ENCODE data around the gene TFDP2. TPM values are rescaled to one million over a fixed set of nuclear protein-coding genes. Genes with fewer than 3 reads are reported as not detected.
"Not testable (repeated sequence)": the region's sequence is repeated elsewhere in the genome, so short reads cannot be mapped to it uniquely, and the experiment has no call there.

Gene TFDP2
- total RNA-seq, 1 donor from 2014 or later: 173 TPM

DNA sequence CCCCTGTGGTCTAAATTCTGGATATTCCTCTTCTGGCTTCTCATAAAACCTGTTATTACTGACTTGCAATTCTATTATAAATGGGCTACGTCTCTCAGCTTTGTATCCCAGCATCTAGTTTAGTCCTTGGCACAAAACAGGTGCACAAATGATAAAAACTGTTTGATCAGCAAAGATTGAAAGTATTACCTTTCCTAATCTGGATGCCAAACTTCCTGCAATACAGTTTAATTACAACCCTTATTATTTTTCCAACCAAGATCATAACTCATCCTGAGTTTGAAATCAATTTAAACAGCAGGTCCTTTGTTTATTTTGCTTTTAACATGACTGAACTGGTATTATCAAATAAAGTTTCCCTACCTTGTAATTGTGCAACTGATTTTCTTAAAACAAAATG lies 140.3 kb downstream of the TFDP2 start:
- H3K27ac Mint-ChIP-seq: no peak overlapping the region
- H3K4me1 Mint-ChIP-seq: no peaks in the 10 kb centered on the region
- Histone ChIP-seq H3K27me3 (no peaks in the 10 kb centered on the region), H3K79me2 (ENCODE audit: low read depth) (peaks cover 73% of the 10 kb centered on the region), H3K4me3 (no peak overlapping the region), H3K36me3 (peaks cover 7% of the 10 kb centered on the region), H3K27ac (no peak overlapping the region), H3K9me3 (ENCODE audit: low read depth) (no peaks in the 10 kb centered on the region), H3K4me1 (no peaks in the 10 kb centered on the region), H3F3A (ENCODE audit: low read depth) (peaks cover 8% of the 10 kb centered on the region), H3K9ac (no peak overlapping the region), H3K4me2 (no peak overlapping the region), H2AFZ (replicated peaks) (no peak overlapping the region), H4K20me1 (ENCODE audit: low read depth) (peaks cover 30% of the 10 kb centered on the region)
- no peaks in the 10 kb centered on the region for H3K27me3 Mint-ChIP-seq (ENCODE audit: insufficient read depth, low read depth)
- peaks cover 11% of the 10 kb centered on the region for H3K36me3 Mint-ChIP-seq
- no peak for TF ChIP-seq CTCF (IDR thresholded peaks at IDR 0.05)
- no peak for TF ChIP-seq EZH2phosphoT487 (IDR thresholded peaks at IDR 0.05)
- TF ChIP-seq EZH2 (IDR thresholded peaks at IDR 0.05): no peak
- H3K4me3 Mint-ChIP-seq: no peak overlapping the region
- peaks cover 3% of the 10 kb centered on the region for H3K9me3 Mint-ChIP-seq
- DNase-seq (ENCODE audit: low spot score): no peak

DNA sequence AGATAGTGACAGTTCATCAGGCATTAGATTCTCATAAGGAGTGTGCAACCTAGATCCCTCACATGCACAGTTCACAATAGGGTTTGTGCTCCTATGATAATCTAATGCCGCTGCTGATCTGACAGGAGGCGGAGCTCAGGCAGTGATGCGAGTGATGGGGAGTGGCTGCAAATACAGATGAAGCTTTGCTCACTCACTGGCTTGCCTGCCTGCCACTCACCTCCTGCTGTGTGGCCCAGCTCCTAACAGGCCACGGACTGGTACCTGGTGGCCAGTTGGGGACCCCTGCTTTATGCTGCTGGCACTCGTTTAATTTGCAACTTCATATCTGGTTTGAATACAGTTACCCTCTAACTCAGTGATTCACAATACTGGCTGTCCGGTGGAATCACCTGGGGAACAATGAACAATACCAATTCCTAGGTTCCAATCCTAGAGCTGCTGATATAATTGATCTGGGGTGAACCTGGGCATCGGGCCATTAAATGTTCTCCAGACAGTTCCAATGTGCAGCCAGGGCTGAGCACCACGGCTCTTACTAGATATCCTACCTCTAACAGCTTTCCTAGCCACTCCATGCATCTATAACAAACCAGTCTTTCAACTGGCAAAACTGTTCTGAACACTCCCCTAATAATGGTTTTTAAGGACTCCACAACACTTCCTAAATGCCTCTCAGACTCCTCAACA lies 141.5 kb downstream of the TFDP2 start:
- H3K36me3 Mint-ChIP-seq: peaks cover 12% of the 10 kb centered on the region
- TF ChIP-seq EZH2 (IDR thresholded peaks at IDR 0.05): no peak
- no peak for TF ChIP-seq CTCF (IDR thresholded peaks at IDR 0.05)
- TF ChIP-seq EZH2phosphoT487 (IDR thresholded peaks at IDR 0.05): no peak
- Histone ChIP-seq H3K27ac (no peak overlapping the region), H3K27me3 (no peaks in the 10 kb centered on the region), H3K4me3 (no peak overlapping the region), H2AFZ (replicated peaks) (no peak overlapping the region), H4K20me1 (ENCODE audit: low read depth) (peaks cover 37% of the 10 kb centered on the region), H3K79me2 (ENCODE audit: low read depth) (peaks cover 67% of the 10 kb centered on the region), H3K4me1 (peaks cover 4% of the 10 kb centered on the region), H3F3A (ENCODE audit: low read depth) (peaks cover 15% of the 10 kb centered on the region), H3K4me2 (no peak overlapping the region), H3K36me3 (peaks cover 7% of the 10 kb centered on the region), H3K9ac (no peak overlapping the region), H3K9me3 (ENCODE audit: low read depth) (no peaks in the 10 kb centered on the region)
- no peaks in the 10 kb centered on the region for H3K4me1 Mint-ChIP-seq
- DNase-seq (ENCODE audit: low spot score): no peak
- peaks cover 3% of the 10 kb centered on the region for H3K9me3 Mint-ChIP-seq
- H3K4me3 Mint-ChIP-seq: no peak overlapping the region
- H3K27ac Mint-ChIP-seq: no peak overlapping the region
- H3K27me3 Mint-ChIP-seq (ENCODE audit: insufficient read depth, low read depth): no peaks in the 10 kb centered on the region

- Histone ChIP-seq H3F3A (ENCODE audit: low read depth) (peaks cover 15% of the 10 kb centered on the region), H3K79me2 (ENCODE audit: low read depth) (peaks cover 60% of the 10 kb centered on the region), H4K20me1 (ENCODE audit: low read depth) (peaks cover 37% of the 10 kb centered on the region)
- peaks cover 24% of the 10 kb centered on the region for H3K36me3 Mint-ChIP-seq
- not testable (repeated sequence) for H3K4me2 ChIP-seq; DNase-seq (ENCODE audit: low spot score); H3K9ac ChIP-seq; H3K27me3 Mint-ChIP-seq (ENCODE audit: insufficient read depth, low read depth); H3K27me3 ChIP-seq; H3K4me3 ChIP-seq; H3K9me3 ChIP-seq (ENCODE audit: low read depth); H3K4me1 Mint-ChIP-seq; H3K27ac ChIP-seq; H2AFZ ChIP-seq (replicated peaks); H3K4me3 Mint-ChIP-seq; H3K36me3 ChIP-seq; H3K9me3 Mint-ChIP-seq; H3K27ac Mint-ChIP-seq; H3K4me1 ChIP-seq
Measured at GRCh38 chr3:142004957-142005356, 144.4 kb downstream of the TFDP2 start.

GRCh38 chr3:142004025-142004424 lies 145.3 kb downstream of the TFDP2 start:
- Histone ChIP-seq H3F3A (ENCODE audit: low read depth) (peaks cover 15% of the 10 kb centered on the region), H3K9ac (no peak overlapping the region), H3K4me3 (no peak overlapping the region), H3K4me1 (peaks cover 4% of the 10 kb centered on the region), H4K20me1 (ENCODE audit: low read depth) (peaks cover 40% of the 10 kb centered on the region), H3K27ac (no peak overlapping the region), H2AFZ (replicated peaks) (no peak overlapping the region), H3K9me3 (ENCODE audit: low read depth) (no peaks in the 10 kb centered on the region), H3K79me2 (ENCODE audit: low read depth) (peaks cover 53% of the 10 kb centered on the region), H3K4me2 (no peak overlapping the region), H3K36me3 (peaks cover 7% of the 10 kb centered on the region), H3K27me3 (no peaks in the 10 kb centered on the region)
- Mint-ChIP-seq H3K4me1 (peaks cover 2% of the 10 kb centered on the region), H3K27me3 (ENCODE audit: insufficient read depth, low read depth) (no peaks in the 10 kb centered on the region), H3K27ac (no peak overlapping the region), H3K4me3 (no peak overlapping the region), H3K9me3 (no peaks in the 10 kb centered on the region), H3K36me3 (peaks cover 26% of the 10 kb centered on the region)
- no peak for DNase-seq (ENCODE audit: low spot score)
- TF ChIP-seq EZH2 (IDR thresholded peaks at IDR 0.05): no peak
- TF ChIP-seq EZH2phosphoT487 (IDR thresholded peaks at IDR 0.05): no peak
- TF ChIP-seq CTCF (IDR thresholded peaks at IDR 0.05): no peak
